ENCODE results near the gene BMP6. TPM values are rescaled to one million over a fixed set of nuclear protein-coding genes. Genes with fewer than 3 reads are reported as not detected.

Gene BMP6
- total and polyA plus RNA-seq, 2 of the 4 experiments (the other 2 are of a cell fraction), result 0.18 to 0.19 TPM

- CTCF ChIA-PET, result interaction anchor here (0.7 kb wide), 1 partner anchor 263 kb away, joined by 3 read pairs; no protein-coding TSS in a partner anchor
- no peak overlapping the region for H3K4ac ChIP-seq (ENCODE audit: low read depth, low read length)
- peaks cover 4% of the 10 kb centered on the region for H3K9me1 ChIP-seq (ENCODE audit: insufficient read depth, low read length)
- H2AFZ ChIP-seq (replicated peaks; ENCODE audit: low read length, poor library complexity), result no peak overlapping the region
- no peak overlapping the region for H3K23ac ChIP-seq (ENCODE audit: low read depth, low read length)
- H3K27ac ChIP-seq (ENCODE audit: insufficient read depth, low read length), result no peak overlapping the region
- dilution Hi-C loops (cut with HindIII; ENCODE audit: low sequenced_read_pairs, unreplicated experiment) (no loop called here), intact Hi-C loops (cut with micrococcal nuclease) (no loop called here), in situ Hi-C loops (cut with MboI; ENCODE audit: low sequenced_read_pairs) (loop anchor here (10.0 kb wide), 1 partner anchor 166 kb away; no protein-coding TSS in a partner anchor)
- TF ChIP-seq SMC3 (IDR thresholded peaks at IDR 0.05; ENCODE audit: low read depth, low read length) (no peak), RFX5 (IDR thresholded peaks at IDR 0.05; ENCODE audit: low read depth, low read length) (no peak), MAZ (IDR thresholded peaks at IDR 0.05; ENCODE audit: borderline replicate concordance, low read depth, low read length) (no peak), ELK1 (IDR thresholded peaks at IDR 0.05; ENCODE audit: borderline replicate concordance, low read depth, low read length) (no peak), RCOR1 (IDR thresholded peaks at IDR 0.05; ENCODE audit: insufficient replicate concordance, low read length) (no peak), CEBPB (IDR thresholded peaks at IDR 0.05; ENCODE audit: low read depth, low read length) (no peak), CTCF (conservative IDR thresholded peaks at IDR 0.05; ENCODE audit: low read depth, low read length) (no peak), POLR2A (IDR thresholded peaks at IDR 0.05; ENCODE audit: low read depth, low read length) (no peak)
- no peak overlapping the region for H3K9ac ChIP-seq (ENCODE audit: low read depth, low read length)
- no peak overlapping the region for H4K5ac ChIP-seq (ENCODE audit: low read depth, low read length)
- 48% methylated on average over 3 of the region's 14 CpGs; no CpG with 5 or more reads in 1 of the 2 experiments for WGBS, 2 experiments (ENCODE audit: extremely low coverage in 2 of 2, insufficient read length in 1 of 2)
- peaks cover 40% of the 10 kb centered on the region for H3K27me3 ChIP-seq (ENCODE audit: control insufficient read depth, insufficient read depth, low read length)
- no peak overlapping the region for H3K4me3 ChIP-seq (ENCODE audit: insufficient read depth, low read depth, low read length)
- ATAC-seq (ENCODE audit: low read depth) (no peak), DNase-seq (no peak)
- no peak overlapping the region for H2AK9ac ChIP-seq (replicated peaks; ENCODE audit: low read depth, low read length, poor library complexity)
- H3K9me3 ChIP-seq (ENCODE audit: control insufficient read depth, insufficient read depth, low read length), result no peaks in the 10 kb centered on the region
- H3K4me2 ChIP-seq (ENCODE audit: low read depth, low read length), result peak overlapping the region; percentile 98
- no peak overlapping the region for H3K56ac ChIP-seq (ENCODE audit: extremely low read depth, insufficient read depth, low read length)
- H2AK5ac ChIP-seq (ENCODE audit: low read depth, low read length), result no peak overlapping the region; the same call in 1 of the 2 replicates
- no peak overlapping the region for H4K8ac ChIP-seq (ENCODE audit: low read depth in 2 of 2, low read length in 2 of 2)
- no TSS peak for BruUV-seq (replicated peaks)
- no peak overlapping the region for H2BK15ac ChIP-seq (ENCODE audit: low read depth, low read length)
- peaks cover 5% of the 10 kb centered on the region for H3K4me1 ChIP-seq (ENCODE audit: control insufficient read depth, insufficient read depth, low read length)
- H3K79me1 ChIP-seq (ENCODE audit: low read depth in 1 of 2, low read length in 2 of 2), result no peaks in the 10 kb centered on the region
- no peaks in the 10 kb centered on the region for H3K36me3 ChIP-seq (ENCODE audit: control insufficient read depth, insufficient read depth, low read length)
- H2BK120ac ChIP-seq (ENCODE audit: low read depth, low read length), result no peak overlapping the region
- no peak overlapping the region for H2BK20ac ChIP-seq (ENCODE audit: low read depth, low read length)
- no peak overlapping the region for H4K91ac ChIP-seq (ENCODE audit: insufficient read depth, low read depth, low read length)
- no peak overlapping the region for H3K18ac ChIP-seq (ENCODE audit: low read depth, low read length)
- H3K14ac ChIP-seq (replicated peaks; ENCODE audit: low read depth, low read length), result no peak overlapping the region
- H4K20me1 ChIP-seq (ENCODE audit: insufficient read depth, low read length), result no peaks in the 10 kb centered on the region
- H2BK5ac ChIP-seq (ENCODE audit: low read depth, low read length, poor library complexity, severe bottlenecking), result no peak overlapping the region
- POLR2A ChIA-PET (ENCODE audit: unreplicated experiment), result no interaction called here
These were observed 3.1 kb downstream of the BMP6 start for GRCh38 chr6:7728855-7729590.
